Glutamatergic neuron (in vitro differentiated cells): ENCODE results near the gene ITGB5. TPM values are rescaled to one million over a fixed set of nuclear protein-coding genes. Genes with fewer than 3 reads are reported as not detected.
"Not testable (repeated sequence)": the region's sequence is repeated elsewhere in the genome, so short reads cannot be mapped to it uniquely, and the experiment has no call there.

Source experiments
- DNase-seq: peaks from one replicate; pipeline ENCODE4 v3.0.0; 2022
- H3K27ac Mint-ChIP-seq: one replicate; pipeline ENCODE4 v1.8.0; 2020; ENCODE audit warnings: mild to moderate bottlenecking, mixed read lengths, inconsistent platforms; ENCODE audit not compliant: unreplicated experiment
- H3K27me3 Mint-ChIP-seq: one replicate; pipeline ENCODE4 v1.8.0; 2020; ENCODE audit warnings: mild to moderate bottlenecking, moderate library complexity, mixed read lengths, inconsistent platforms; ENCODE audit not compliant: unreplicated experiment
- H3K36me3 Mint-ChIP-seq: one replicate; pipeline ENCODE4 v1.8.0; 2020; ENCODE audit warnings: mild to moderate bottlenecking, mixed read lengths, inconsistent platforms; ENCODE audit not compliant: unreplicated experiment
- H3K4me1 Mint-ChIP-seq: one replicate; pipeline ENCODE4 v1.8.0; 2020; ENCODE audit warnings: mild to moderate bottlenecking, low read depth, mixed read lengths, inconsistent platforms; ENCODE audit not compliant: unreplicated experiment
- H3K4me3 Mint-ChIP-seq: one replicate; pipeline ENCODE4 v1.8.0; 2020; ENCODE audit warnings: mild to moderate bottlenecking, mixed read lengths, inconsistent platforms; ENCODE audit not compliant: unreplicated experiment
- H3K9me3 Mint-ChIP-seq: one replicate; pipeline ENCODE4 v1.8.0; 2020; ENCODE audit warnings: mild to moderate bottlenecking, moderate library complexity, mixed read lengths, inconsistent platforms; ENCODE audit not compliant: unreplicated experiment
- total RNA-seq: library from RNA; stranded (reverse); fragmentation: NEBNext Ultra II Directional; extraction: Animal tissue kit (Norgen Biotek cat#: 25700); gene quantifications from one replicate; pipeline ENCODE4 v1.2.1, GENCODE V29; 2021; ENCODE audit not compliant: unreplicated experiment
- TF ChIP-seq, protein P1 (sequence below): fragments of 200-600 bp; sonication (generic); IDR thresholded peaks from one replicate; pipeline ENCODE4 v1.5.0; 2021; ENCODE audit not compliant: partially characterized antibody, unreplicated experiment

The ITGB5 gene
- total RNA-seq, 1 donor from 2014 or later, result 12.8 TPM

GRCh38 chr3:124829819-124830554 lies 57.2 kb downstream of the ITGB5 start:
- peak overlapping the region; percentile 67 for H3K27ac Mint-ChIP-seq

DNA sequence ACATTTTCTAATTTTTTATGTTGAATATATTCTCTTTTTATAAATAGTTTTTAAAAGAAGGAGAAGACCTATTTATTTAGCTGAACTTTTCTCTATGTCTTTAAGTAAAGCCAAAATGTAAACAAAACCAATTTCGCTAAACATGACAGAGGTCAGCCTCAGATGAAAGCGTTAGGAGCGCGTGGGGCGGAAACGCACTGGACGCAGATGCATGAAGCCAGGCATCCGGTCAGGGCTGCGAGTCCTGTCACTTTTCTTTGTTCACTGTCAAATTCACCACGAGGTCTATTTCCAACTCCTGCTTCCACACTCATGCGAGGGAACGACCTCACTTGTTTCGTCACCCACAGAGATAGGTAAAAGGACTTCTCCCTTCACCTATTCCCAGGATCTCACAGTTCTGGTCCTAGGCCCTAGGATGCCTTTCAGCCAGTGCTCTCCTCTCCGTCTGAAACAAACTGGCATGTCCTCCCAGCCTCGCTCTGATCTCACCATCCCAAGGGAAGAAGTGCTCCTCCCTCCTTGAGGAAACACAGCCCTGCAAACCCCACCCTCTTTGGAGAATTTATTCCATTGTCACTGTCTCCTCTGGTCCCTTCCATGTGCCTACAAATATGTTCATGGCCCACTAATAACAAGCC lies 57.9 kb downstream of the ITGB5 start:
- peaks cover 27% of the 10 kb centered on the region for H3K4me1 Mint-ChIP-seq
- H3K36me3 Mint-ChIP-seq, result peaks cover 5% of the 10 kb centered on the region

More at GRCh38 chr3:124829819-124830554, 57.2 kb downstream of the ITGB5 start:
- TF ChIP-seq, protein P1, sequence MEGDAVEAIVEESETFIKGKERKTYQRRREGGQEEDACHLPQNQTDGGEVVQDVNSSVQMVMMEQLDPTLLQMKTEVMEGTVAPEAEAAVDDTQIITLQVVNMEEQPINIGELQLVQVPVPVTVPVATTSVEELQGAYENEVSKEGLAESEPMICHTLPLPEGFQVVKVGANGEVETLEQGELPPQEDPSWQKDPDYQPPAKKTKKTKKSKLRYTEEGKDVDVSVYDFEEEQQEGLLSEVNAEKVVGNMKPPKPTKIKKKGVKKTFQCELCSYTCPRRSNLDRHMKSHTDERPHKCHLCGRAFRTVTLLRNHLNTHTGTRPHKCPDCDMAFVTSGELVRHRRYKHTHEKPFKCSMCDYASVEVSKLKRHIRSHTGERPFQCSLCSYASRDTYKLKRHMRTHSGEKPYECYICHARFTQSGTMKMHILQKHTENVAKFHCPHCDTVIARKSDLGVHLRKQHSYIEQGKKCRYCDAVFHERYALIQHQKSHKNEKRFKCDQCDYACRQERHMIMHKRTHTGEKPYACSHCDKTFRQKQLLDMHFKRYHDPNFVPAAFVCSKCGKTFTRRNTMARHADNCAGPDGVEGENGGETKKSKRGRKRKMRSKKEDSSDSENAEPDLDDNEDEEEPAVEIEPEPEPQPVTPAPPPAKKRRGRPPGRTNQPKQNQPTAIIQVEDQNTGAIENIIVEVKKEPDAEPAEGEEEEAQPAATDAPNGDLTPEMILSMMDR, result no peak
- H3K27me3 Mint-ChIP-seq, result peaks cover 13% of the 10 kb centered on the region
- H3K4me3 Mint-ChIP-seq, result peak overlapping the region; percentile 7
- DNase-seq, result no peak
- peaks cover 32% of the 10 kb centered on the region for H3K4me1 Mint-ChIP-seq
- H3K36me3 Mint-ChIP-seq, result peaks cover 5% of the 10 kb centered on the region
- peaks cover 6% of the 10 kb centered on the region for H3K9me3 Mint-ChIP-seq

DNA sequence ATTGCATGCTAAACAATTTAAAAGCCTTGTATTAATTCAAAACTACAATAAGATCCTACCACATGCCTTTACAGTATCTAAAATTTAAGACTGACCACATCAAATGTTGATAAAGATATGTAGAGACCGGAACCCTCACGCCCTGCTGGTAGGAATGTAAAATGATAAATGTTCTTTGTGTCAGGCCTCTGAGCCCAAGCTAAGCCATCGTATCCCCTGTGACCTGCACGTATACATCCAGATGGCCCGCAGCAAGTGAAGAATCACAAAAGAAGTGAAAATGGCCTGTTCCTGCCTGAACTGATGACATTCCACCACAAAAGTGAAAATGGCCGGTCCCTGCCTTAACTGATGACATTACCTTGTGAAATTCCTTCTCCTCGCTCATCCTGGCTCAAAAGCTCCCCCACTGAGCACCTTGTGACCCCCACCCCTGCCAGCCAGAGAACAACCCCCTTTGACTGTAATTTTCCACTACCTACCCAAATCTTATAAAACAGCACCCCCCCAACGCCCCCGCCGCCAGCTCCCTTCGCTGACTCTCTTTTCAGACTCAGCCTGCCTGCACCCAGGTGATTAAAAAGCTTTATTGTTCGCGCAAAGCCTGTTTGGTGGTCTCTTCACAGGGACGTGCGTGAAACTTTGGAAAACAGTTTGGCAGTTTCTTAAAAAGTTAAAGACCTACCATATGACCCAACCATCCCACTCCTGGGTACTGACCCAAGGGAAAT lies 59.5 kb downstream of the ITGB5 start:
- not testable (repeated sequence) for H3K36me3 Mint-ChIP-seq, H3K9me3 Mint-ChIP-seq, DNase-seq, H3K4me3 Mint-ChIP-seq
- peaks cover 23% of the 10 kb centered on the region for H3K4me1 Mint-ChIP-seq
- H3K27ac Mint-ChIP-seq, result peak overlapping the region; percentile 45
- TF ChIP-seq, protein P1, result peak; percentile 76
- H3K27me3 Mint-ChIP-seq, result peaks cover 15% of the 10 kb centered on the region

More for the DNA sequence above, 57.9 kb downstream of the ITGB5 start:
- TF ChIP-seq, protein P1, result no peak
- Mint-ChIP-seq H3K27ac (peak overlapping the region; percentile 67), H3K27me3 (peaks cover 15% of the 10 kb centered on the region), H3K9me3 (peaks cover 4% of the 10 kb centered on the region), H3K4me3 (peak overlapping the region; percentile 7)
- peak; percentile 35 for DNase-seq

DNA sequence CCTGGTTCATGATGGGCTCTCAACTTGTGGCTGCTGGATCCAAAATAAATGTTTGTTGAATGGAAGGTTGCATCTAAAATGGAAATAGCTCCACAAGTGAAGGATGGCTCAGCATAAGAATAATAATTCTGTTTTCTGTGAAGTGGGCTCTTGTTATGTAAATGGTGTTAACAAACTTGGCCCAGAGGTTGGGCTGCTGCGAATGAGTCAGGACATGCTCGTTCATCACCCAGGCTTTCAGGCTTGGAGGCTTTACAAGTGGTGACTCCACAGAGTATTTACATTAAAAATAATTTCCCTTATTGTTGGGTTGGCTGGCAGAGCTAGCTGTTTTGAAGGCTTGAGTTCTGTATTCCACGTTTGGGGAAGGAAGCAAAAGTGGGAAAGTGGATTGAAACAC lies 60.5 kb downstream of the ITGB5 start:
- peaks cover 23% of the 10 kb centered on the region for H3K4me1 Mint-ChIP-seq
- peaks cover 13% of the 10 kb centered on the region for H3K27me3 Mint-ChIP-seq
- peaks cover 2% of the 10 kb centered on the region for H3K9me3 Mint-ChIP-seq
- no peak overlapping the region for H3K27ac Mint-ChIP-seq
- TF ChIP-seq, protein P1, result no peak
- DNase-seq, result no peak
- H3K36me3 Mint-ChIP-seq, result peaks cover 5% of the 10 kb centered on the region
- H3K4me3 Mint-ChIP-seq, result no peak overlapping the region
